ENCODE measurements around the gene THADA.
A peak's percentile ranks its signal among the peaks of the same experiment; 100 is the strongest.
"Not testable (repeated sequence)": the region's sequence is repeated elsewhere in the genome, so short reads cannot be mapped to it uniquely, and the experiment has no call there.

The THADA gene, protein sequence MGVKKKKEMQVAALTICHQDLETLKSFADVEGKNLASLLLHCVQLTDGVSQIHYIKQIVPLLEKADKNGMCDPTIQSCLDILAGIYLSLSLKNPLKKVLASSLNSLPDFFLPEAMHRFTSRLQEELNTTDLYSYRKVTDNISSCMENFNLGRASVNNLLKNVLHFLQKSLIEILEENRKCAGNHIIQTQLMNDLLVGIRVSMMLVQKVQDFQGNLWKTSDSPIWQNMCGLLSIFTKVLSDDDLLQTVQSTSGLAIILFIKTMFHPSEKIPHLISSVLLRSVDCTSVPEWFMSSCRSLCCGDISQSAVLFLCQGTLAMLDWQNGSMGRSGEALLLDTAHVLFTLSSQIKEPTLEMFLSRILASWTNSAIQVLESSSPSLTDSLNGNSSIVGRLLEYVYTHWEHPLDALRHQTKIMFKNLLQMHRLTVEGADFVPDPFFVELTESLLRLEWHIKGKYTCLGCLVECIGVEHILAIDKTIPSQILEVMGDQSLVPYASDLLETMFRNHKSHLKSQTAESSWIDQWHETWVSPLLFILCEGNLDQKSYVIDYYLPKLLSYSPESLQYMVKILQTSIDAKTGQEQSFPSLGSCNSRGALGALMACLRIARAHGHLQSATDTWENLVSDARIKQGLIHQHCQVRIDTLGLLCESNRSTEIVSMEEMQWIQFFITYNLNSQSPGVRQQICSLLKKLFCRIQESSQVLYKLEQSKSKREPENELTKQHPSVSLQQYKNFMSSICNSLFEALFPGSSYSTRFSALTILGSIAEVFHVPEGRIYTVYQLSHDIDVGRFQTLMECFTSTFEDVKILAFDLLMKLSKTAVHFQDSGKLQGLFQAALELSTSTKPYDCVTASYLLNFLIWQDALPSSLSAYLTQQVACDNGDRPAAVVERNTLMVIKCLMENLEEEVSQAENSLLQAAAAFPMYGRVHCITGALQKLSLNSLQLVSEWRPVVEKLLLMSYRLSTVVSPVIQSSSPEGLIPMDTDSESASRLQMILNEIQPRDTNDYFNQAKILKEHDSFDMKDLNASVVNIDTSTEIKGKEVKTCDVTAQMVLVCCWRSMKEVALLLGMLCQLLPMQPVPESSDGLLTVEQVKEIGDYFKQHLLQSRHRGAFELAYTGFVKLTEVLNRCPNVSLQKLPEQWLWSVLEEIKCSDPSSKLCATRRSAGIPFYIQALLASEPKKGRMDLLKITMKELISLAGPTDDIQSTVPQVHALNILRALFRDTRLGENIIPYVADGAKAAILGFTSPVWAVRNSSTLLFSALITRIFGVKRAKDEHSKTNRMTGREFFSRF (N-terminal part only)

DNA sequence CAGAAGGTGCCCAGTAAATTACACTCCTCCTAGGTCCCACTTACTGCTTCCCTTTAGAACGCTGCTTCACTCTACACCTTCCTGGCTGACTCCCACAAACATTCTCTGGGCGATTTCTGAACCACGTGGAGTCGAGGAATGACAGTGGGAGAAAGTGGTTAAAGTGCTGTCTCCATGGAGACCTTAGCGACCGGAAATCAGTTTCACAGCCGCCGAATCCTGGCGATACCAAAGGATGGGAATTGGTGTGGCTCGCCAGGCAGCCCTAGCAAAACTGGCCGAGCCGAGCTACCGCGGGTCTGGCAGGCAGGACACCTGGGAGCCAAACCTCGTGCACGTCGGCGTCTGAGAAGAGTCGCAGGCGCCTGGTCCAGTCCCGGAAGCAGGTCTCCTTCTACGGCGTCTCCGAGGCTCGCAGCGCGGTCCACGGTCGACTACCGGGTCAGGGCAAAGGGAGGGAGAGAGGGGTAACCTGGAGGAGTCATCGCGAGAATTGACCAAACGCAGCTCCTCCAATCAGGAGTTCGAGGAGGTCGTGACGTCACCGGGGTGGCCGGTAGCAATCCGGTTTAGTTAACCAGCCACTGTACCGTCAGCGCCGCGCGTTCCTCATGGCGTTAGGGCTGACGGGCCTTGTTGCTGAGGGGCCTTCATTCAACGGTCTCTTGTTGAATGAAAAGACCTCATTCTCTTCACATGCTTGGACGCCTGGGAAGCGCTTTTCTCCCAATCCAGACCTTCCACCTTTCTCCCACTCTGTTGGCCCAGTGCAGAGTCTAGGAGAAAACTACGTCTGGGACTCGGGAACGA is at the start of gene THADA:
Gene THADA, minus strand, starts transcription at position 436 of the 810 bp plus-strand sequence. CDS start 3,646 bp downstream, outside the sequence.
- peak; percentile 98 for DNase-seq

DNA sequence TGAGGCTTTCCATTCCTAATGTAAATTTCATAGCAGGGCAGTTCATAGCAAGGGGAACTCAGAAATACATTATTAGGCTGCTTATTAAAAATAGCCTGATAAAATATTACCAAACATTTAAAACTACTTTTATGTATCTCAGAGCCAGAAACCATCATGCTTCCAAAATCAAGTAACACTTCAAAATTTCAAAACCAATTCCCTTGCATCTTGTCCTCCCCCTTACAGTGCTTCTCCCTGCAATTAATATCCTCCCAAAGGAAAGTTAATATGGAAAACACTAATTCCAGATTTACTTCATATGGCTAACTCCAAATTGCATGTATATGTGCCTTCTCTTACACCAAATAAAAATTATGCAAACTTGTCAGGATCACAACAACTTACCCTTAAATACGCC is 47.8 kb upstream of the THADA start:
- no peak for DNase-seq

DNA sequence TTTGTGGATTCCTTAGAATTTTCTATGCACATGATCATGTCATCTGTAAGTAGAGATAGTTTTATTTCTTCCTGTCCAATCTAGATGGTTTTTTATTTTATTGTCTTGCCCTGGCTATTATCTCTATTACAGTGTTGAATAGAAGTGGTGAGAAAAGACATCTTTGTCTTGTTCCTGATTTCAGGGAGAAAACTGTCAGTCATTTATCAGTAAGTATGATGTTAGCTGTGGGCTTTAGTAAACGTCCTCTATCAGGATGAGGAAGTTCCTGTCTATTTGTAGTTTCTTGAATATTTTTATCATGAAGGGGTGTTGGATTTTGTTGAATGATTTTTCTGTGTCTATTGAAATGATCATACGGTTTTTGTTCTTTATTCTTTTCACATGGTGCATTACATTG is 46.5 kb upstream of the THADA start:
- DNase-seq: no peak

DNA sequence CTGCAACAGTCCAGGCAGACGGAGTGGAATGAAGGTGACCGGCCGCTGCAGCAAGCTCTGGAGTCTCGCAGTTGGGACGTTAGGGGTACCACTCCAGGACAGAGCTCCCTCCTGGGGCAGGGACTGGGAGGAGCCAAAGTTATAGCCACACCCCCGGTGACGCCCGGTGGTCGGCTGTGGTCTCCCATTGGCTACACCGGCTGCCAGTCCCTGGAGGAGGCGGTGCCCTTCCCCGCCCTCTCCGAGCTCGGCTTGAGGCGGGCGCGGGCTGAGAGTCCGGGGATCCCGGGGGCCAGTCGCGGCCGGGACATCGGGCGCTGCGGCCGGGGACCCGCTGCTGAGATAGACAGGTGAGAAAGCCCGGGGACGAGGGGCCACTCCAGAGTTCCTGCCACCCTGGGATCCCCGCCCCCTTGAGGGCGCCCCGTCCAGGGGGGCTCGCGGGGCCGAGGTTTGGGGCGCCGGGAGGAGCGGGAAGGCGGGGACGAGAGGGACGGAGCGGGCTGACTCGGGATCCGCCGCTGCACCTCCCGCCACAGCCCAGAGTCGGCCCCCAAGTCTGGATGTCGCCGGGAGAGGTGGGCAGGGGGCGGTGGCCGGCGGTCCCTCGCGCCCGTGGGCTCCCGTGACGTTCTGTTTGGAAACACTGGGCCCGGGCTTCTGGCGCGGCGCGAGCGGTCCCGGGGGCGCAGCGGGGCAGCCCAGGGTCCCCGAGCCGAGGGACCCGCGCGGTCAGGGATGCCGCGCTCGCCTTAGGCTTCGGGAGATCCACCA is 41.4 kb upstream of the THADA start, which contains the start of gene PLEKHH2:
Gene PLEKHH2, plus strand, starts transcription at position 231 of the 774 bp plus-strand sequence. CDS start 7,414 bp downstream, outside the sequence.
- DNase-seq: peak; percentile 85

DNA sequence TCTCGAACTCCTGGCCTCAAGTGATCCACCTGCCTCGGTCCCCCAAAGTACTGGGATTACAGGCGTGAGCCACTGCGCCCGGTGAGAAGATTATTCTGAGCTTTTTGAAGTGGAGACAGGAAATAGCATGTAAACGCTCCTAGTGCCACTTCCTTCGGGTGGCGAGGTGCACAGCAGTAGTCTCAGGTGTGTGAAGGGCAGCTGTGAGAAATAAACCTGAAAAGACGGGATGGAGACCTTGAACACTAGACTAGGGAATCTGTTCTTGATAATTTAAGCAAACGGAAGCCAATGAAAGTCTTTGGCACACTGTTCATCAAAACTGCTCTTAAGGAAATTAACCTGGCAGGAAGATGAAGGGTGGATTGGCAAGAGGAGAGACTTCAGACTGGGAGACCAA is 40.8 kb upstream of the THADA start:
- DNase-seq: peak; percentile 26

DNA sequence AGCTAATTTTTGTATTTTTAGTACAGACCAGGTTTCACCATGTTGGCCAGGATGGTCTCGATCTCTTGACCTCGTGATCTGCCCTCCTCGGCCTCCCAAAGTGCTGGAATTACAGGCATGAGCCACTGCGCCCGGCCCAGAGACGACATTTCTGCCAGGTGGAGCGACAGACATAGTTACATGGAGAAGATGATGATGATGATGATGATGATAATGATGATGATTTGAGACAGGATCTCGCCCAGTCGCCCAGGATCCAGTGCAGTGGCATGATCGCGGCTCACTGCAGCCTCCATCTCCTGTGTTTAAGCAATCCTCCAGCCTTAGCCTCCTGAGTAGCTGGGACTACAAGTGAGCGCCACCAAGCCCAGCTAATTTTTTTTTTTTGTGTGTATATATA is 40.3 kb upstream of the THADA start:
- DNase-seq: not testable (repeated sequence)

DNA sequence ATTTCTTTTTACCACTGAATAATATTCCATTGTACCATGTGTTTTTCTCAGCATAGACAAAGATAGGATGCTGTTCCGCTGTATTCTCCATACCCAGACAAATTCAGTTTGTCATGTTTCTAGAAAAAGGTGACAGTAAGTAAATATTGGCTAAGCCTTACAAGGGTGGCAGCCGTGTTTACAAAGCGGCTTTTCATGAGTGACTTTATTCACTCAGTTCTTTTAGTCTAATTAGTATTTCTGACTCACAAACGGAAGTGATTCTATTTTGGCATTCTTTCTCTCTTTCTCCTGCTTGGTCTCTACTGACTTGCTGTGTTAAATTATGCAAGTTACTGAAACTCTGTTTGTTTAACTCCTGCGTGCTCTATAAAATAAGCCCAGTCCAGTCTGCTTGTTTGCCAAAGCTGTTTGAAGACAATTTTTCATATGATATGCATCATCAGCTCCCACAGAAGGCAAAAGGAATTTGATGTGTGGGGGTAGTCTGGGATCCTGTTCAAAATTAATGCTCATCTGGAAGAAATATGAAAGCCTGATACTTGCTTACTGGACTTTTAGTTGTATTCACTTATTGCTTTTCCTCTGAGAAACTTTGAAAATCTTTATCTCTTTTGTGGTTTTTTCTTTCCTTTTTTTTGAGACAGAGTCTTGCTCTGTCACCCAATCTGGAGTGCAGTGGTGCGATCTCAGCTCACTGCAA is 38.9 kb upstream of the THADA start:
- DNase-seq: no peak

DNA sequence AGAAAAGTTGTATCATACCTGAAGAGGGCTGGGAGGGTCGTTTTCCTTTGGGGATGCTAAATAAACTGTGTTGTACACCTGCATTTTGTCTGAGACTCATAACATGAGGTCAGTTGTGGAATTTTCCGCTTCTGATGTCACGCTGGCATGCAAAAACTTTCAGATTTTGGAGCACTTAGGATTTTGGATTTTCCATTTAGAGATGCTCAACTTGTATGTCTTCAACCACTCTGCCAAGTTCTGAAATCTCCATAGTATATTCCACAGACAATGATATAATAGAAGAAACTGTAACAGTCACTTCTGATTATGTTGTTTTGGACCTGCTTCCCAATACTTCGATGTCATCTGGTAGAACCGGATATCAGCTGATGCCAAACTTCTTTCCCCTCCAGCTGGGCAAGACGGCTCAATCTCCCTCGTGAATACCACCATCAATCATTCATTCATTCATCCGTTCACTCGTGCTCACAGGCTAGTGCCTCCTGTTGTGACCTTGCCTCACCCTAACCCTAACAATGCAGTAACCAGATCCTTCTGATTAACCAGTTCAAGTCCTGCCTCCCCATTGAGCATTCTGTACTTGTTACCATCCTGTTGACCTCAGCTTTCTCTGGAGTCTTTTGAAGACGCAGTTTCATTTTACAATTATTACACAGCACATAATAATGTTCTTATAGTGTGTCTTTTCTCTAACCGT is 35.9 kb upstream of the THADA start:
- DNase-seq: no peak

DNA sequence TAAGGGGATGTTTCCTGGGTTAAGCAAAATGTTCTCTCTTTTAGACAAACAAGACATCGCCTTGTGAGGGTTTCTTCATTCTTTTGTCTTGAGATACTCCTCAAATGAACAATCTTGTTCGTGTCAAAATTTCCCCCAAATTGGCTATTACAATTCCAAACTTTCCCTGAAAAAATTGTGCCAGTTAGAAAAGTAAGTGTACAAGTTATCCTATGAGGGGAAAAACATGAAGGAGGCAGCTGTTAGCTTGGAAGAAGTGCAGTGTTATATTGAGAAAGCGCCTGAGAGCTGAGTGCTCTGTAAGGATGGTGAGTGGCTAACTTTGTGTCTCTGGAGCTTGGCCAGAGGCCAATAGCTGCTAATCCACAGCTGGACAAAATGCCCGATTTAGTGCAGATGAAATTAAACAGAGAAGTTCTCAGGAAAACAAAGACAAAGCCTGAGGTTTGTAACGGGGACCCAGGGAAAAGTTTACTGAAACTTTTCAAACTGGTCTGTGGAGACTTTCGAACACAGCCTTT is 27.2 kb upstream of the THADA start:
- no peak for DNase-seq

DNA sequence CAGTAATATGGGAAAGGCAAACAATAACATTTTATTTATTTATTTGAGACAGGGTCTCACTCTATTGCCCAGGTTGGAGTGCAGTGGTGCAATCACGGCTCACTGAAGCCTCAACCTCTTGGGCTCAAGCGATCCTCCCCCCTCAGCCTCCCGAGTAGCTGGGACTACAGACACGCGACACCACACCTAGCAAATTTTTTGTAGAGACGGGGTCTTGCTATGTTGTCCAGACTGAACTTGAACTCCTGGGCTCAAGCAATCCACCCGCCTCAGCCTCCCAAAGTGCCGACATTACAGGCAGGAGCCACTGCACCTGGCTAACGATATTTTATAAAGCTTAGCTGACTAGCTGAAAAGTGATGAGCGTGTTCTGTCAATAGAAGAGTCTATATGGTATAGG is 23.7 kb upstream of the THADA start:
- no peak for DNase-seq

DNA sequence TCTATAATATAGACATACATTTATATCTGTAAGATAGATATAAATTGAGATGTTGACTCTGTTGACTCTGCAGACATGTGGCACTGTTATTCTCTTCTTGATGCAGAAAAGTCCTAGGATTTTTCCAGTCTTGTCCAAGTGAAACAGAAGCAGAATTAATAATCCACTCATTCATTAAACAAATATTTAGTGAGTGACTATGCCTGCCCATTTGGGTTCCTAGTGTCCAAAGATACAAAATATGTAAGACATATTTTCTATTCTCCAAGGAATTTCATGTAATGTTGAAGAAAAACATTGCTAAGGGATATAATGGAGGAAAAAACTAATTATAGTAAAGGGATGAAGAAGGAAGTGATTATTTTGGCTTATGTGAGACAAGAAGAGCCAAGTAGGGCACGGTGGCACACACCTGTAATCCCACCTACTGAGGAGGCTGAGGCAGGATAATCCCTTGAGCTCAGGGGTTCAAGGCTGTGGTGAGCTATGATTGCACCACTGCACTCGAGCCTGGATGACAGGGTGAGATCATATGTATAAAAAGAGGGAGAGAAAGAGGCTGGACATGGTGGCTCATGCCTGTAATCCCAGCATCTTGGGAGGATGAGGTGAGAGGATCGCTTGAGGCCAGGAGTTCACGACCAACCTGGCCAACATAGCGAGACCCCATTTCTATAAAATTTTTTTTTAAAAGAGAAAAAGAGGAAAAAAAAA is 21.3 kb upstream of the THADA start:
- DNase-seq: no peak

DNA sequence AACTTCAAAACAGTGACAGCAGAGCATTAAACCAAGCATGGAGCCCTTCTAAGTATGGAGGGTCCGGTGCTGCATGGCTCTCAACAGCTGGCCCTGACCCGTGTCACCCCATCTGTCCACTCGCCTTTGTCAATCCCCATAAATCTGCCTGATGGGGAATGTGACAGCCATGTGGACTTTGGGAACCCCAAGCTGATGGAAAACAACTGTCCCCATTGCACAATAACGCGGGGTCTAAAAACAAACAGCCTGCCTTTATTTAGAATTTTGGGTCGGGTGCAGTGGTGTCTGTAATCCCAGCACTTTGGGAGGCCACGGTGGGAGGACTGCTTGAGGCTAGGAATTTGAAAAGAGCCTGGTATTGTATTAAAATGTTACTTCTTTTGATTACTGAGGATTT is 17.1 kb upstream of the THADA start:
- DNase-seq: no peak

DNA sequence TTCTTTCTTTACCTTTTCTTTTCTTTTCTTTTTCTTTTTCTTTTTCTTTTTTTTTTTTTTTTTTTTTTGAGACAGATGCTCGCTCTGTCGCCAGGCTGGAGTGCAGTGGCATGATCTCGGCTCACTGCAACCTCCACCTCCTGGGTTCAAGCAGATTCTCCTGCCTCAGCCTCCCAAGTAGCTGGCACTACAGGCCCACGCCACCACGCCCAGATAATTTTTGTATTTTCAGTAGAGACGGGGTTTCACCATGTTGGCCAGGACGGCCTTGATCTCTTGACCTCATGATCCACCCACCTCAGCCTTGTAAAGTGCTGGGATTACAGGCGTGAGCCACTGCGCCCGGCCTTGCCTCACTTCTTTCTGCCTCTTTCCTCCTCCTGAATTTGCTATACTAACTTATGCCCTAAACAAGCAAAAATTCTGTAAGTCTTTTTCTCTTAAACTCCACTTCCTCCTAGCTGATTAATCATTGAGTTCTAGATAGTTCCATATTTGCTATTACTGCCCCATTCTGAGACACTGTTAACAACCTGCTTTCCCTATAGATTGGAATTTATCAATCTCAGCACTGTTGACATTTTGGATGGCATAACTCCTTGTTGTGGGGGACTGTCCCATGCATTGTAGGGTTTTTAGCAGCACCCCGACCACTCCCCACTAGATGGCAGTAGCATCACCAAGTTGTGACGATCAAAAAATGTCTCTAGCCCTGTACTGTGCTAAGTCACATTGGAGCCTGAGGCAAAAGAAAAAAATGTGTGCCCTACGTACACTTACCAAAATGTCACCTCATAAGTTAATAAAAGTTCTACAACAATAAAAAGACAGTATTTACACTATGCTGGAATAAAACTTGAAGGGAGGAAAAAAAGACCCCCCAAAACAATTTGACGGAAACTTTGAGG is 16.4 kb upstream of the THADA start:
- peak; percentile 76 for DNase-seq

DNA sequence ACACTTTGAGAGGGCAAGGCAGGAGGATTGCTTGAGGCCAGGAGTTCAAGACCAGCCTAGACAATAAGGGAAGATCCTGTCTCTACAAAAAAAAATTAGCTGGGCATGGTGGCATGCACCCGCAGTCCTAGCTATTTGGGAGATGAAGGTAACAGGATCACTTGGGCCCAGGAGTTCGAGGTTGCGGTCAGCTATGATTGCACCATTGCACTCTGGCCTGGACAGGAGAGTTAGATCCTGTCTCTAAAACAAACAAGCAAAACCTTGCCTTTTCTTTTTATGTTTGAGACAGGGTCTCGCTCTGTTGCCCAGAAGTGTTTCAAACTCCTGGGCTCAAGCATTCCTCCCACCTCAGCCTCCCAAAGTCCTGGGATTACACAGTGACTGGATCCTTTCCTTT is 14.5 kb upstream of the THADA start:
- no peak for DNase-seq

DNA sequence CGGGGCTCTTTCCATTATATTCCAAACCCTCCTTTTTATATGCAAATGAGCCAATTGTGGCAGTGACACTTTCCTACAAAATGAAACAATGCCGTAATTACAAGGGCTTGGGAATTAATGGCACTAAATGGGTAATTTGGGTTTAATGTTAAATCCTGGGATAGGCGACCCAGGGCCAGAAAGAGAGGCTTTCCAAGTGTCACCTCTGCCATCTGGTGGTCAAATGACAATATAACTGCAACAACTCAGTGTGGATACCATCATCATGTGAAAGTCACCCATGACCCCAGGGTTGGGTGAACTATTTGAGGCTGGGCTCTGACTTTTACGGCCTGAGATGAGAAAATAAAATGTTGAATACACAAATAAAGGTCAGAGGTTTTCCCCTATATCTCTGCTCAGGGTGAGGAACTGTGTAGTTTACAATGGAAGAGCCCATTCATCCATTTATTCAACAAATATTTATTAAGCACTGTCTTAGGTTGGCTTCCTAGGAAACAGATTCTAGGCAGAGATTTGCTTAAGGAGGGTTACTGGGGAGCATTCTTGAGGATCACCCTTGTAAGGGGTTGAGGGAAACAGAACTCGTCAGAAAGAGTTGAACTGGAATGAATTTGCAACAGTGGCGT is 13.6 kb upstream of the THADA start:
- peak; percentile 60 for DNase-seq

DNA sequence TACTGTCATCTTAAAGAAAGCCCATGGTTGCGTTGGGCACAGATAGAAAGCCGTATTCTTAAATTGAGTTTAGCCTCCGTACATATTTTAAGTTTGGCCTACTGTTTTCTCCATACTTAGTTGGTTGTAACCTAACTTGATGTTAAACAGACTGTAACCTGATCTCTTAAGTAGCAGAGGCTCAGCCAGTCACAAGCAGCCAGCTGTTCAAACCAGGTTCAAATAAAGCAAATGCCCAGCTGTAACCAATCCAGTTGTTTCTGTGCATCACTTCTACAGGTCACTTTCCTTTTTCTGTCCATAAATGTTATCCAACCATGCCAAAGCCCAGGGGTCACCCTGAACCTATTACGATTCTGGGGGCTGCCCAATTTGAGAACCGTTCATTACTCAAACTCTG is 10.0 kb upstream of the THADA start:
- no peak for DNase-seq

DNA sequence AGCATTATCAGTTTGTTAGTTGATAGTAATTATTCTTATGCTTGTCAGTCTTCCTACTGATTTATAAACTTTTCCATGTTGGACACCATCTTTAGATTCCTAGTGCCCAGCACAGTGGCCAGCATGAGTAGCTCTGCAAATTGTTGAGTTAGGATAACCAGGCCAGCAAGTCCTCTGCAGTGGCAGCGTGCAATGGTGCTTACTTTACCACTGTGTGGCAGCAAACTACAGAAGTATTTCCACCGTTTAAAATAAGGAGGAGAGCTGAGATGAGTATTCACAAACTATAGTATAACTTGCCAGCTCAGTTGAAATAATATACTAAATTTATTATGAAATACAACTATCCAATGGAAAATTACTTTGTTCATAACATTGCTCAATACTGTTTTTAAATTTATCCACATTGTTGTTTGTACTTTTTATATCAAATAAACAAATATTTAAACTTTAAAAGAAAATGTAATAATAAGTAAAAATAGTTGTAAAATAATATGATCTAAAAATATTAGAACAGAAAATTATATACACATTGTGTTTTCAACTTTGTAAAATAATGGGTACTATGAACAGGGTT is 9.3 kb upstream of the THADA start:
- peak; percentile 26 for DNase-seq
